ENCODE results near the gene EPHB6.

The EPHB6 gene

DNA sequence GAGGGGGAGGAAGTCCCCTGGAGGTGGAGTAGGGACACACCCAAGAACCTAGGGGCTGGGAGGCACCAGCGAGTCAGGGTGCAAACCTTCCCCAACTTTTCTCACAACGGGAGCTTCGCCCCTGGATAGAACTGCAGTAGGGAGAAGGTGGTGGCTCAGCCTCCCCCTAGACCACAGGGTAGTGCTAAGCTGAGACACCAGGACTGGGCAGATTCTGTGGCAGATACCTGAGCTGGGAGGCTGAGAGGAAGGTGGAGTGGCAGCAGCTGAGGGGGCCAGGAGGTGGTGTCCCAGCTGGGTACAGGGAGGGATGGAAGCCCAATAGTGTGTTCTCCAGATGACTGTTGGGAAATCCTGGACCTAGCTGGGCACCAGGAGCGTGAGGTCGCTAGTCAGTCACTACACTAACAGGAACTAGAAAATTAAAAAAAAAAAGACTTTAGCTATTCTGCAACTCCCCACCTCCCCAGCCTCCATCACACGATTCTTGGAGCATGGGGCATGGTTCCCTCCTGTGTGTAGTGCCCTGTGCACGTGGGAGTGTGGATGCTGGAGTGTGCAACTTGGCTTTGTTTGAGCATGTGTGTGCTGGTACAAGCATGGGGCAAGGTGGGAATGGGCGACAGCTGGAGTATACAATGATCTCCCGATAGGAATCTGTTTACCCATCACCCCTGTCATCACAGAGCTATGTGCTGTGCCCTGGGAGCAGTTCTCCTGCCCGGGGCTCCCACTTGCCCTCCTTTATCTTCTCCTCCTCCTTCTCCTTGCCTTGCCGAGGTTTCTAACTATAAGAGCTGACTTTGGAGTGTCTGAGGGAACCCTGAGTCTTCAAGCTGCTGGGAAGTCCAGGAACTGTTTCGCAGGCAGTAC is 39.5 kb downstream of the EPHB6 start:
- H3K27ac ChIP-seq (ENCODE audit: low read length), result no peak overlapping the region

DNA sequence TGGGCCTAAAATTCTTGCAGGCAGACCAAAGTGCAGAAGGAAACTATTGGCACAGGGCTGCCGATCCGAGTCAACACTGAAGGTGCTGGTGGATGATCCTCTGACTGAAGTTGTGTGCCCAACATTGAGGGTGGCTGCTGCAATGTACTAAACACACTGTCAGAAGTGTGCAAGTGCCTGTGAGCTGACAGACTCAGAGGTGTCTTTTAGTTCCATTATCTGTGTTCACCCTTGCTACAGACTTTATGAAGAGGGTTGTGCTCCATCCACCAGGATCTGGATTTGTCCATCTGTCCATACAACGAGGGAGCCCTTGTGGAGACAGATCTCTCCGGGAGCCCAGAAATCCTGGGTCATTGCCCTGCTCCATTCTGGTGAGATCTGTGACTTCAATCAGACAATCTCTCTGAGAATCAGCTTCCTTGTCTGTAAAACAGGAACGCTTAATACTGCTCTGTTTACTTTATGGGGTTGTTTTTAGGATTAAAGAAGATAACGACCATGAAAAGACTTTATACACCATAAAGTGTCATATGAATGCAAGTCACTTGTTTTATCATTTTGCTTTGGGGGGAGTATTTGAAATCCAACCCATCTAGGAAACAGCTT is 40.2 kb downstream of the EPHB6 start:
- Histone ChIP-seq H3K4me3 (ENCODE audit: low read length) (no peak overlapping the region), H3K4me1 (ENCODE audit: insufficient read depth, low read length) (0 out of 2 replicates have a peak, but pooled peaks cover 2% of the 10 kb centered on the region), H3K9me3 (ENCODE audit: insufficient read depth, low read depth, low read length) (no peaks in the 10 kb centered on the region), H3K9ac (ENCODE audit: low read depth, low read length) (no peak overlapping the region), H3K36me3 (ENCODE audit: insufficient read depth, low read depth, low read length) (no peaks in the 10 kb centered on the region), H3K27ac (ENCODE audit: low read length) (no peak overlapping the region), H3K27me3 (ENCODE audit: insufficient read depth, low read length) (no peaks in the 10 kb centered on the region)

More for the DNA sequence above, 39.5 kb downstream of the EPHB6 start:
- H3K27me3 ChIP-seq (ENCODE audit: insufficient read depth, low read length), result no peaks in the 10 kb centered on the region
- H3K4me3 ChIP-seq (ENCODE audit: low read length), result no peak overlapping the region
- 0 out of 2 replicates have a peak, but pooled peaks cover 2% of the 10 kb centered on the region for H3K4me1 ChIP-seq (ENCODE audit: insufficient read depth, low read length)
- H3K9ac ChIP-seq (ENCODE audit: low read depth, low read length), result no peak overlapping the region
- no peaks in the 10 kb centered on the region for H3K36me3 ChIP-seq (ENCODE audit: insufficient read depth, low read depth, low read length)
- no peaks in the 10 kb centered on the region for H3K9me3 ChIP-seq (ENCODE audit: insufficient read depth, low read depth, low read length)

DNA sequence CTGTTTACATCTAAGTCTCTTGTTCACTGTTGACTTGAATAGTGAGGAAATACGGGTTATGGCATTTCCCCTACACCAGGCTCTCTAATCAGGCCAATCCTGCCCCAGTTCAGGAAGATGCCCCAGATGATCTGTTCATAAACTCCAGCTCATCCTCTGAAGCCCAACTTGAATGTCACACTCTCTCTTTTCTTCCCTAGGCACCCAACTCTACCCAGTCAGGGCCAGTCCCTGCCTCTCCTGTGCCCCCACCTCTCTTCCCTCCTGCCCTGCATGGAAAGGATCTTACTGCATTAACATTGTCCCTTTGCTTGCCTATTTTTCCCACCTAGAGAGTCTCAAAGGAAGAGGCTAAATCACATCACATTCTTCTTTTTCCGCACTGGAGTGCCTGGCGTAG is 41.3 kb downstream of the EPHB6 start:
- no peak overlapping the region for H3K27ac ChIP-seq (ENCODE audit: low read length)
- no peak overlapping the region for H3K4me3 ChIP-seq (ENCODE audit: low read length)
- H3K4me1 ChIP-seq (ENCODE audit: insufficient read depth, low read length), result 0 out of 2 replicates have a peak, but pooled peaks cover 2% of the 10 kb centered on the region
- no peak overlapping the region for H3K9ac ChIP-seq (ENCODE audit: low read depth, low read length)
- no peaks in the 10 kb centered on the region for H3K36me3 ChIP-seq (ENCODE audit: insufficient read depth, low read depth, low read length)
- H3K27me3 ChIP-seq (ENCODE audit: insufficient read depth, low read length), result no peaks in the 10 kb centered on the region
- H3K9me3 ChIP-seq (ENCODE audit: insufficient read depth, low read depth, low read length), result no peaks in the 10 kb centered on the region

DNA sequence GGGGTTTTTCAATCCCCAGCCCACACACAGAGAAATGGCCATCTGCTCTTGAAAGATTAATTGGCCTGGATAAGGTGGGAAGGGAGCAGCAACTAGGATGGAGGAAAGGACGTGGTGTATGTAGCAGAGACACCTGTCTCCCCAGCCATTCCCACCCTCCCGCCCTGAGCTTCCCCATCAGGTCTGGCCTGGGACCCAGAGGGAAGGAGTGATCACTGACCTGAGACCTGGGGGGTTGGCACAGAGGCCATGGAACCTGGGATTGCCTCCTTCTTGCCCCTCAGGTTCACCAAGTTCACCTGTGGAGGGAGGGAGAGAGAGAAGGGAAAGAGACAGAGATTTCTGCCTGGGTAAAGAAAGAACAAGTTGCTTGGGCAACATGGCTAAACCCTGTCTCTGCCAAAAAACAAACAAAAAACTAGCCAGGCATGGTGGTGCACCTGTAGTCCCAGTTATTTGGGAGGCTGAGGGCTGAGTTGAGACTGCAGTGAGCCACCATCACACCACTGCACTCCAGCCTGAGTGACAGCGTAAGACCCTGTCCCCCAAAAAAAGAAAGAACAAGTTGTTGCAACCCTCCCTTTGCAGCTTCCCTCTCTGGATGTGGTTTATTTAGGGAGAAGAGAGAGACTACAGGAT is 42.0 kb downstream of the EPHB6 start:
- no peak overlapping the region for H3K9ac ChIP-seq (ENCODE audit: low read depth, low read length)
- no peak overlapping the region for H3K4me3 ChIP-seq (ENCODE audit: low read length)
- no peaks in the 10 kb centered on the region for H3K27me3 ChIP-seq (ENCODE audit: insufficient read depth, low read length)
- H3K4me1 ChIP-seq (ENCODE audit: insufficient read depth, low read length), result 0 out of 2 replicates have a peak, but pooled peaks cover 2% of the 10 kb centered on the region
- H3K9me3 ChIP-seq (ENCODE audit: insufficient read depth, low read depth, low read length), result no peaks in the 10 kb centered on the region
- H3K27ac ChIP-seq (ENCODE audit: low read length), result no peak overlapping the region
- no peaks in the 10 kb centered on the region for H3K36me3 ChIP-seq (ENCODE audit: insufficient read depth, low read depth, low read length)

- Histone ChIP-seq H3K27ac (ENCODE audit: low read length) (no peak overlapping the region), H3K36me3 (ENCODE audit: insufficient read depth, low read depth, low read length) (no peaks in the 10 kb centered on the region), H3K9me3 (ENCODE audit: insufficient read depth, low read depth, low read length) (no peaks in the 10 kb centered on the region)
These were observed 42.8 kb downstream of the EPHB6 start for GRCh38 chr7:142897691-142898090.

GRCh38 chr7:142898377-142899170 is 43.7 kb downstream of the EPHB6 start:
- 0 out of 2 replicates have a peak, but pooled peaks cover 2% of the 10 kb centered on the region for H3K4me1 ChIP-seq (ENCODE audit: insufficient read depth, low read length)
- H3K4me3 ChIP-seq (ENCODE audit: low read length), result no peak overlapping the region
- H3K9me3 ChIP-seq (ENCODE audit: insufficient read depth, low read depth, low read length), result 0 out of 2 replicates have a peak, but pooled peaks cover under 1% of the 10 kb centered on the region
- H3K27ac ChIP-seq (ENCODE audit: low read length), result no peak overlapping the region
- no peaks in the 10 kb centered on the region for H3K36me3 ChIP-seq (ENCODE audit: insufficient read depth, low read depth, low read length)
- no peaks in the 10 kb centered on the region for H3K27me3 ChIP-seq (ENCODE audit: insufficient read depth, low read length)
- H3K9ac ChIP-seq (ENCODE audit: low read depth, low read length), result no peak overlapping the region

More at GRCh38 chr7:142897691-142898090, 42.8 kb downstream of the EPHB6 start:
- Histone ChIP-seq H3K4me3 (ENCODE audit: low read length) (no peak overlapping the region), H3K4me1 (ENCODE audit: insufficient read depth, low read length) (0 out of 2 replicates have a peak, but pooled peaks cover 2% of the 10 kb centered on the region), H3K27me3 (ENCODE audit: insufficient read depth, low read length) (no peaks in the 10 kb centered on the region), H3K9ac (ENCODE audit: low read depth, low read length) (no peak overlapping the region)

DNA sequence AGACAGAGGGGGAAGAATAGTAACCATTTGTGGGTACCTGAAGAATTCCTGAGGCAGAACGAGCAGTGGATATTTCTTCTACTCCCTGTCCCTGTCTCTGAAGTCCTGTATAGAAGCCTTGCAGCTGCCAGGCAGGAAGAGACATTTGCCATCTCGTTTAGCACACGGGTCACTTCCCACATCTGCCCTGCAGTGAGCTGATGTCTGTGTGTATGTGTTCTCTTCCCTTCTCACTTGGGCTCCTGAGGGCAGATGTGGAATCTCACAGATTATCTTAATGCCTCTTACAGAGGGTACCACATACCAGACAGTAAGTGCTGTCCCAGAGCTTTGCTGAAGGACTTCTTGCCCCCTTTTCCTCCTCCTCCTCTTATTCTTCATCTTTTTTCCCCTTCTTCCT is 44.8 kb downstream of the EPHB6 start:
- Histone ChIP-seq H3K27me3 (ENCODE audit: insufficient read depth, low read length) (no peaks in the 10 kb centered on the region), H3K9ac (ENCODE audit: low read depth, low read length) (no peak overlapping the region), H3K4me3 (ENCODE audit: low read length) (no peak overlapping the region), H3K27ac (ENCODE audit: low read length) (no peak overlapping the region), H3K9me3 (ENCODE audit: insufficient read depth, low read depth, low read length) (peaks cover 12% of the 10 kb centered on the region), H3K36me3 (ENCODE audit: insufficient read depth, low read depth, low read length) (no peaks in the 10 kb centered on the region), H3K4me1 (ENCODE audit: insufficient read depth, low read length) (0 out of 2 replicates have a peak, but pooled peaks cover 2% of the 10 kb centered on the region)

DNA sequence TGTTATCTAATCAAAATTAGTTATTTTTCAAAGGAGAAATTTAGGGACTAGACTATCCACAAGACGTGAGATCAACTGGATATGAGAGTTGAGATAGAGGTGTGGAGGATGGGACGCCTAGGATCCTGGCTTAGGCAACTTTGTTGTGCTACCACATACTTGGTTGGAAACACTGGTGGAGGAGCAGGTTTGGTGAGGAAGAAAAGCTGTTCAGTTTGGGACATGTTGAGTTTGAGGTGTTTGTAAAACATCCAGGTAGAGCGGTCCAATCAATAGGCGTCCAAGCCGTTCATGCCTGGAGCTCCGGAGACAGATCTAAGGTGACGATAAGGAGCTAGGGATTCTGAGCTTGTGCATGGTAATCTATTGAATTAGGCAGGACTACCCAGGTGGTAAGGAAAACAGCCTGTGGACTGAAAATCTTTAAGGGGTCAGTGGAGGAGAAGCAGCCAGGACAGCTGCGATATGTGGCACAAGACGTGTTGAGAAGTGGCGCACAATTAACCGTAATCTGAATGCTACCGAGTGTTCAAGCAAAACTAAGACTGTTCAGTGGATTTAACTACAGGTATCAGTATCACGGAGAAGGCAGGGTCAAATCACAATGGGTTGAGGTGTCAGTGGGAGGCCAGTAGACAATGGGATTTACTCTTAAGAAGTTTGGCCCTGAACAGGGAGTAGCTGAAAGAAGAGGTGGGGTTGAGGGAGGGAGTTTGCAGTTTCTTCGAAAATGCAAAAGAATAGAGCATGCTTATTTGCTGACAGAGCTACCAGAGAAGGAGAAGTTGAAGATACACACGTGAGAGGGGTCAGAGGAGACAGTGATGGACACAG is 46.8 kb downstream of the EPHB6 start:
- peaks cover 28% of the 10 kb centered on the region for H3K9me3 ChIP-seq (ENCODE audit: insufficient read depth, low read depth, low read length)
- no peaks in the 10 kb centered on the region for H3K27me3 ChIP-seq (ENCODE audit: insufficient read depth, low read length)
- H3K4me1 ChIP-seq (ENCODE audit: insufficient read depth, low read length), result 0 out of 2 replicates have a peak, but pooled peaks cover 2% of the 10 kb centered on the region
- no peak overlapping the region for H3K9ac ChIP-seq (ENCODE audit: low read depth, low read length)
- H3K27ac ChIP-seq (ENCODE audit: low read length), result no peak overlapping the region
- no peak overlapping the region for H3K4me3 ChIP-seq (ENCODE audit: low read length)
- no peaks in the 10 kb centered on the region for H3K36me3 ChIP-seq (ENCODE audit: insufficient read depth, low read depth, low read length)

DNA sequence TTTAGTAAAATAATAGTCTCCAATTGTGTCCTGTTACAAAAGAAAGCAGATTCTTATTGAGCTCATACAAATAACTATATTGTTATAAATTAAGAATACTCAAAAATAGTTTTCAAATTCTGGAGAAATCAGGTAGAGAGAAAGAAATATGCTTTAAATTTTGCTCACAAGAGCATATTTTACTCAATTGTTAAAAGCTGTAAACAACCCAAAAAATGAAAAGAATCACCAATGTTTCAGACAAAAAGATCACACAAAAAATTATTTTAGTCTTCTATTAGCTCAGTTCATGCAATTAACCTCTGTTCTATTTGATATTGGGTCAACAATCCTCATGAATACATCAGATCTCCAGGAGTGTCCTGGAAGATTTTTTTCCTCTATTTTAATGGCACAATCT is 49.3 kb downstream of the EPHB6 start:
- Histone ChIP-seq H3K27me3 (ENCODE audit: insufficient read depth, low read length) (no peaks in the 10 kb centered on the region), H3K36me3 (ENCODE audit: insufficient read depth, low read depth, low read length) (no peaks in the 10 kb centered on the region), H3K4me1 (ENCODE audit: insufficient read depth, low read length) (no peaks in the 10 kb centered on the region), H3K4me3 (ENCODE audit: low read length) (no peak overlapping the region), H3K27ac (ENCODE audit: low read length) (no peak overlapping the region), H3K9ac (ENCODE audit: low read depth, low read length) (no peak overlapping the region), H3K9me3 (ENCODE audit: insufficient read depth, low read depth, low read length) (peaks cover 33% of the 10 kb centered on the region)

DNA sequence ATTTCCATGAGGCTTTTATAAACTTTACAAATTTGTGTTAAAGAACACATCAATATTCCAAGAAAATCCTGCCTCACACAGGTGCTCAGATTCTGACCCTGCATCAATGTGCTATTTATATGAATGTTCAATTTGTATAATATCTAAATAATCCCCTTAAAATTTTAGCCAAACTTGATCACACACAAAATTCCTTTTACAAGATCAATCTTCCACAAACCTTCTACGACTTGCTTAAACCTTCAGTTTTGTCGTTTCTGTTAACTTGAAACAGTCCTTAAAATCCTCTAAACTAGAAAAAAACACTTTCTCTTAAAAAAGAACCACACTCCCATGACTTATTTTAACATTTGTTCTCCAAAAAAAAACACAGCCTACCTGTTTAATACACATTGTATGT is 50.9 kb downstream of the EPHB6 start:
- Histone ChIP-seq H3K36me3 (ENCODE audit: insufficient read depth, low read depth, low read length) (no peaks in the 10 kb centered on the region), H3K4me3 (ENCODE audit: low read length) (no peak overlapping the region), H3K9ac (ENCODE audit: low read depth, low read length) (no peak overlapping the region), H3K27ac (ENCODE audit: low read length) (no peak overlapping the region), H3K9me3 (ENCODE audit: insufficient read depth, low read depth, low read length) (peaks cover 33% of the 10 kb centered on the region), H3K4me1 (ENCODE audit: insufficient read depth, low read length) (no peaks in the 10 kb centered on the region), H3K27me3 (ENCODE audit: insufficient read depth, low read length) (no peaks in the 10 kb centered on the region)
